TTC549 (cell line): ENCODE measurements around the gene GGNBP2.

Source experiments
- FAIRE-seq: peaks from 2 replicates; lab custom pipeline; 2012; peaks lifted over from hg19 to GRCh38; lab: Jason Lieb, UNC

The GGNBP2 gene

GRCh38 chr17:36575028-36575427 lies 30.3 kb downstream of the GGNBP2 start:
- no peak for FAIRE-seq

- FAIRE-seq, result no peak
Measured at GRCh38 chr17:36576793-36577192, 32.1 kb downstream of the GGNBP2 start.

- no peak for FAIRE-seq
Measured at GRCh38 chr17:36578671-36579070, 34.0 kb downstream of the GGNBP2 start.

GRCh38 chr17:36583787-36584186 lies 39.1 kb downstream of the GGNBP2 start:
- no peak for FAIRE-seq

- FAIRE-seq, result no peak
Measured at GRCh38 chr17:36586138-36586537, 41.4 kb downstream of the GGNBP2 start.

GRCh38 chr17:36590082-36590481 lies 45.4 kb downstream of the GGNBP2 start:
- FAIRE-seq, result no peak

- FAIRE-seq, result no peak
Measured at GRCh38 chr17:36591434-36592315, 47.0 kb downstream of the GGNBP2 start, which contains the start of gene DHRS11. Gene DHRS11, plus strand, starts transcription at chr17:36591879. Its CDS starts 131 bp downstream, at chr17:36592010.

GRCh38 chr17:36592316-36592715 lies 47.6 kb downstream of the GGNBP2 start:
- FAIRE-seq, result no peak

GRCh38 chr17:36592716-36593321 lies 48.1 kb downstream of the GGNBP2 start:
- FAIRE-seq, result no peak

GRCh38 chr17:36593656-36594316 lies 49.1 kb downstream of the GGNBP2 start:
- FAIRE-seq, result no peak

- no peak for FAIRE-seq
Measured at GRCh38 chr17:36594626-36595401, 50.1 kb downstream of the GGNBP2 start.

- FAIRE-seq, result no peak
Measured at GRCh38 chr17:36597226-36597625, 52.5 kb downstream of the GGNBP2 start.

GRCh38 chr17:36597866-36598777 lies 53.4 kb downstream of the GGNBP2 start:
- no peak for FAIRE-seq

GRCh38 chr17:36598951-36599401 lies 54.3 kb downstream of the GGNBP2 start:
- no peak for FAIRE-seq

- FAIRE-seq, result no peak
Measured at GRCh38 chr17:36599546-36600250, 55.0 kb downstream of the GGNBP2 start.

- no peak for FAIRE-seq
Measured at GRCh38 chr17:36600465-36600864, 55.7 kb downstream of the GGNBP2 start.

- FAIRE-seq, result no peak
Measured at GRCh38 chr17:36600936-36601302, 56.2 kb downstream of the GGNBP2 start.

GRCh38 chr17:36601303-36602029 lies 56.7 kb downstream of the GGNBP2 start, which contains the start of gene MRM1:
Gene MRM1, plus strand, starts transcription at chr17:36601583. Its CDS starts 228 bp downstream, at chr17:36601811.
- no peak for FAIRE-seq

GRCh38 chr17:36602030-36602748 lies 57.5 kb downstream of the GGNBP2 start:
- no peak for FAIRE-seq
